ENCODE data around the gene GSTM4. TPM values are rescaled to one million over a fixed set of nuclear protein-coding genes. Genes with fewer than 3 reads are reported as not detected.

The GSTM4 gene
- total and polyA plus RNA-seq, 9 of the 15 experiments (the other 6 are each of a cell fraction or from before 2014, with no cell fraction given), result 18.8 to 53.4 (median 38.8) TPM

- peak; percentile 70; the same call in 1 of the 2 replicates for TF ChIP-seq ZC3H11A (IDR thresholded peaks at IDR 0.05; ENCODE audit: low read depth, low read length)
- no peak for TF ChIP-seq BACH1 (tag; IDR thresholded peaks at IDR 0.05)
- no peak for TF ChIP-seq ZNF444 (CRISPR knock-in tag; IDR thresholded peaks at IDR 0.05)
- peak; percentile 55; the same call in 1 of the 2 replicates for TF ChIP-seq MAX (CRISPR knock-in tag; IDR thresholded peaks at IDR 0.05)
- TF ChIP-seq FOXP4 (CRISPR knock-in tag; IDR thresholded peaks at IDR 0.05; ENCODE audit: borderline replicate concordance), result no peak
- no peak for TF ChIP-seq IRF9 (tag; IDR thresholded peaks at IDR 0.05)
- TF ChIP-seq ZBTB12 (CRISPR knock-in tag; IDR thresholded peaks at IDR 0.05), result no peak
- TF ChIP-seq ZHX1 (conservative IDR thresholded peaks at IDR 0.05; ENCODE audit: low read length), result no peak
- TF ChIP-seq PREB (CRISPR knock-in tag; IDR thresholded peaks at IDR 0.05), result no peak
- no peak for TF ChIP-seq NFXL1 (CRISPR knock-in tag; IDR thresholded peaks at IDR 0.05)
- no peak for TF ChIP-seq ZFP30 (CRISPR knock-in tag; IDR thresholded peaks at IDR 0.05; ENCODE audit: borderline replicate concordance)
- TF ChIP-seq THRAP3 (IDR thresholded peaks at IDR 0.05; ENCODE audit: borderline replicate concordance), result no peak
- TF ChIP-seq ZNF165 (CRISPR knock-in tag; IDR thresholded peaks at IDR 0.05; ENCODE audit: borderline replicate concordance), result no peak
- no peak for TF ChIP-seq ZNF764 (CRISPR knock-in tag; IDR thresholded peaks at IDR 0.05; ENCODE audit: low read depth)
- no peak for TF ChIP-seq DNMT1 (IDR thresholded peaks at IDR 0.05)
- TF ChIP-seq BRD9 (IDR thresholded peaks at IDR 0.05; ENCODE audit: low read depth, partially characterized antibody), result peak; percentile 62
- TF ChIP-seq CAMTA2 (CRISPR knock-in tag; conservative IDR thresholded peaks at IDR 0.05), result no peak
Observed at GRCh38 chr1:109655615-109656519, at the start of gene GSTM4 (continued).

Data from K562 (cell line).